ENCODE measurements around the gene TPH2.

- TF ChIP-seq REST (IDR thresholded peaks at IDR 0.05) (no peak), CTCF (IDR thresholded peaks at IDR 0.05; ENCODE audit: low read depth, low read length, missing input control) (no peak), TAF1 (conservative IDR thresholded peaks at IDR 0.05) (no peak), ZBTB33 (IDR thresholded peaks at IDR 0.05) (no peak)
Measured at GRCh38 chr12:72075891-72076557, 137.4 kb downstream of the TPH2 start.

Measured in liver (tissue), 3 donors.